GM19193 (cell line): ENCODE measurements around the gene ZSWIM6.

Experiments used
- POLR2A ChIP-seq: IDR thresholded peaks from 4 replicates; pipeline ENCODE4 v1.6.1; 2011; ENCODE audit not compliant: insufficient read depth, insufficient read length; ENCODE audit errors: extremely low read depth

The ZSWIM6 gene

DNA sequence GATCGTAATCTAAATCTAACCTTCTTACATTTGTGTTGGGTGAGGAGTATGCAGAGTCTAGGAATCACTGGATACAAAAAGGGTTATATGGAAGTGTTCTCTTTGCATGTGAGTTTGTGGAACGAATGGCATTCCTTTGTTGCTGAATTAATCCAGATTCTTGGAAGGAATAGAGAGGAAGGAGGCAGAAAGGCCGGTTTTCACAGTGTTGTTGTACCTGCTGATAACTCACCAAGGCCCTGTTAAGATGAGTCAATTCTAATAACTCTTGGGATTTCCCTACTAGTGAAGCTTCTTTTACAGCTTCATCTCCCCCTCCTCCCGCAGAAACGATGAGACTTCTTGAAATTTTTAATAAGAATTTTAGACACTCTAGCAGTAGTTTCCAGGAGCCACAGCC is 84.0 kb downstream of the ZSWIM6 start:
- TF ChIP-seq POLR2A, result no peak

DNA sequence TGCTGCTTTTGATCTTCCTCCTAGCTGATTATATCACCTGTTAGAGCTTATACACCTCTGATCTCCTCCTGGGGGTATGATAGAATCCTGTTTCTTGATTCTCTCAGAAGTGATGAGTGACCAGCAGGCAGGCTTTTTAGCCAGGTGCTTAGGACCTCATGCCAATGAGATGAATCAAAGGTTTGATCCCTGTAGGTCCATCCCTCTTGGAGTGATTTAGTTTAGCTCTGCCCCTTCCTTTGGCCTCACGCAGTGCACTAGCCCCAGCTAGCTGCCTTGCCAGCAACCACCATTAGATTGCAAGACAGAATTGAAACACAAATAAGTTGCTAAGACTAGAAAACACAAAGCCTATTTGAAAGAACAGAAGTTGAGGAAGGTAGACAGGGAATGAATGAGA is 84.4 kb downstream of the ZSWIM6 start:
- TF ChIP-seq POLR2A, result no peak

DNA sequence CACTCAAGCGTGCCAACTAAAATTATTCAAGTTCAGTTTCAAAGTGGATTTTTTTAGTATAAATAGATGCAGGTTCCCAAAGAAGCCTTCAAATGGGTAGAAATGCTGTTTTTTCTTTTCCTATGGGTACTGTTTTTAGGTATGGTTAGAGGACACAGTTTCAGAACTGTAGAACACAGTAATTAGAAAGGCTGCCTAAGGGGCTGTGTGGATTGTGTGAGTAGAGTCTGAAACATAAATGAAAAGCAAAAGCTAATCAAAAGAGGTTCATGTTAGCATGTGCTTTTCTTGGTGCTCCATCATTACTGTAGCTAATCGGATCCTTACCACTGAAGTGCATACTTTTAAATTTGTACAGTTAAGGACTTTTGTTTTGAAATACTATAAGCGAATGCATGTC is 85.3 kb downstream of the ZSWIM6 start:
- TF ChIP-seq POLR2A, result no peak

DNA sequence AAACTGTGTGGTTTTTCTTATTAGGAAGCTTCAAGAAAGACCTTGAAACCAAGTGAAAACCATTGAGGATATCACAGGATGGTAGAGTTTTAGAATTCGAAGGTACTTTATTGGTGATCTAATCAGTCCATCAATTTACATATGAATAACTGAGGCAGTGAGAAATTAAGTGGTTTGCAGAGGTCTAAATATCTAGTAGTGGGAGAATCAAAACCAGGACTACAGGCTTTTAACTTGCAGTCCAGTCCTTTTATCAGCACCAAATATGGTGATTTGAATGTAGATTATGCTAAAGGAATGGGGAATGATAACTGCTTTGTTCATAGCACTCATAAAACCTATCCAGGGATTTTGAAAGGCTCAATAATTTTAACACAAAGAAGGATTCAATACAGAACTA is 85.8 kb downstream of the ZSWIM6 start:
- no peak for TF ChIP-seq POLR2A

DNA sequence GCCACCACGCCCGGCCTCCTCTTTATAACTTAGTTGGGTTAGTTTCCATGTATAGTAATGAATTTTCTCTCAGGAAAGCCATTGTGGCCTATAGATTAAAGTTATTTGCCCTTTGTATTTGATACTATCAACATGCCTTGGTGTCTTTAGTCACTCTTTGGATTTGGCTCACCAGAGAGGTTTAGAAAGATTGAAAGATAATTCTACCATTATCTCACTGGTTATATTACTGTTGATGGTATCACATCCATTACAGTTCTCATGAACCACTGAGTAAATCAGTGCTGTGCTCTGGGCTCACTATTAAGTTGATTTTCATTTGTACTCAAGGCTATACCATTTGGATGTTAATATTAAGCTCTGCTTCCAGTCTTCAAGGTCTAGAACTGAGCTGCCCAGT is 87.0 kb downstream of the ZSWIM6 start:
- no peak for TF ChIP-seq POLR2A

DNA sequence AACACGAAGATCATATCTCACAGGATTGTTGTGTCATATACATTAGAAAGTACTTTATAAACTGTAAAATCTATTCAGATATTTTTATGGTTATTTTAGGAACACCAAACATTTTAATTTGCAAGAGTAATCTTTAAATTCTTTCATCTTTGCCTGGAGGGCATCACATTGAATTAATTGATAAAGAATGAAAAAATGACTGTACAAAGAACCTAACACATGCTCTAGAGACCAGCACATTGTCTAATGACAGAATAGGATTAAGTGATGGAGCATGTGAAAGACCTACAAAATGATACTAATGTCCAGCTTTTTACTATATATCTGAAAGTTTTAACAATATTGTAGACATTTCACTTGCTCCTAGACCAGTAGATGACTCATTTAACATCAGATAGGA is 88.0 kb downstream of the ZSWIM6 start:
- no peak for TF ChIP-seq POLR2A

DNA sequence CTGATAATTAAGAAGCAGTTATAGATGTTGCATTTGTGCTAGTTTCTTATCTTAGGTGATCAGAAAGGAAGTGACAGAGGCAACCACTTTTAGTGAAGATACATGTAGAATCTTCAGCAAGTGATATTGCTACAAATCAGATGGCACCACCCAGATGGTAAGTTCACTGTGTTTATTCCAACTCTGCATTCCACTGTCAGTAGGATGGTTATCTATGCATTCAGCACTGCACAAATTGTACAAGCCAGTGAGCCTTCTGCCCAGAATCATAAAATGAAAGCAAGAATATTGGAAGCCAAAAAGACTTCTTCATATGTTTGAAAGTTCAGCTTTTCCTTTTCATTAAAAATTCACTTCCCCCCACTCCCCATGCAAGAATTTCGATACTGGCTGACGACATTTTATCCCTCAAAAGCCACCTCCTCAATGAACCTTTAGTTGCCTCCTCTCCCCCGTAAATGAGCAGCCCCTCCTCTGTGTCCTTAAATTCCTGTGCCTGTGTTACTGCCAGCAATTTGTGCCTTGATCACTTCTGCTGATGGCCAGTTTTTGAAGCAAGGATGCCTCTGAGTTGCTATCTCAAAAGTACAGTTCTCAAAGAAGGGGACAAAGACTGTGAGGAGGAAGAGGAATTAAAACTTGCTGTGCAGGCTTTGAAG is 91.6 kb downstream of the ZSWIM6 start:
- TF ChIP-seq POLR2A, result no peak

DNA sequence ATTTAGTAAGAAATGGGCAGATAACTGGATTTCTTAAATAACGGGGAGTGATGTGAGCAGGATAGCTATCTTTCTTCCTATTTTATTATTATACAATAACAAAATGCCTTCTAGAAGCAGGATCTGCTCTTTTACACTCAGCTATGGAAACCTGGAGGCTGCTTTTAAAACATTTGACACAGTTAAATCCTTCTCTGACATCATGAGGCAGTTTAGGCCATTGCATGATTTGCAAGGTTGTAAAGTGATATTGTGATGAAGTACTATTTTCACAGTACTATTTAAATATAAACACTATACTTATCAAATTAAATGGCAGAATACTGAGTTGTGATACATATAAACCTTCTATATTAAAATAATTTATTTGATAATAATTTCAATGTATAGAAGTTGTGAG is 93.9 kb downstream of the ZSWIM6 start:
- TF ChIP-seq POLR2A, result no peak

DNA sequence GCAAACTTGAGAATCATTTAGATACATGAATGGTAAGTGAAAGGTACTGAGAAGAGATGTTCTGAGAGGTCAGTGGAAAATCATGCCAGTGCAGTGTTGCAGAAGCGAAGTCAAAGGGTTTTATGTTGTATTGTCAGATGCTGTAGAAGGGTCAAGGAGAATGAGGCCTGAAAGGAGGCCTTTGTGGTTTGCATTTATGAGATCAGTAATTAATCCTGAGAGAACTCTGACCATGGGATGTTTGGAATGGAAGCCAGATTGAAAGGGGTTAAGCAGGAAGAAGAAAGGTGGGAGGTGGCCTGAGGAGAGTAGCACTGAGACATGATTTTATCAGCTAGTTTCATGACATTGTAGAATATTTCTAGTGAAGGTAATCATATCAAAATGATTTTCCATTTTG is 97.8 kb downstream of the ZSWIM6 start:
- TF ChIP-seq POLR2A, result no peak

DNA sequence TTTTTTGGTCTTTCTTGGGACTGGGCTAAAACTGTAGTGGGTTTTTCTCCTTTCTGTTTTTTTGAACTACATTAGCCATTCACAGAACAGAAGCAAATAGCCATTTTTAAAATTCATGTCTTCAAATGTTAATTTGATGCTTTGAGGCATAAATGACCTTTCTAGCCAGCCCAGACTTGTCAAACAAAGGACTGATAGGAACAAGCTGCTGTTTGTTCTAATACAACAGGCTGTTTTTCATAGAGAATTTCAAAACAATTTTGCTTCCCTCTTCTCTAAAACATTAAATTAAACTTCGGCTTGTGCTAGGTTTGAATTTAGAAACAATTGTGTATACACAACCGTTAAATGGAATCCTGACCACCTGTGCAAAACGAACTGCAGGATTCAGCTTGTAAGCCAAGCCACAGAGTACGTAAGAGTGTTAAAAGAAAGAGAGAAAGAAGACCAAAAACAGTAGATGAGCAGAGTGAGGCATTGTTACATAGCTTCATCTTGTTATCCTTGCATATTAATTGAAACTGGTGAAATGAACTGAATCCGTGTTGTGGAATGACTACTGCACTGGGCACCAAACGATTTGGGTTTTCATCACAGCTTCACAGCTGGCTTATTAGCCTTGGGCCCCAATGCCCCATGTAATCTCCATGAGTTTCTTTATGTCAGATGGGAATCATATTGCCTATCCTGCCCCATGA is 100.0 kb downstream of the ZSWIM6 start:
- no peak for TF ChIP-seq POLR2A

DNA sequence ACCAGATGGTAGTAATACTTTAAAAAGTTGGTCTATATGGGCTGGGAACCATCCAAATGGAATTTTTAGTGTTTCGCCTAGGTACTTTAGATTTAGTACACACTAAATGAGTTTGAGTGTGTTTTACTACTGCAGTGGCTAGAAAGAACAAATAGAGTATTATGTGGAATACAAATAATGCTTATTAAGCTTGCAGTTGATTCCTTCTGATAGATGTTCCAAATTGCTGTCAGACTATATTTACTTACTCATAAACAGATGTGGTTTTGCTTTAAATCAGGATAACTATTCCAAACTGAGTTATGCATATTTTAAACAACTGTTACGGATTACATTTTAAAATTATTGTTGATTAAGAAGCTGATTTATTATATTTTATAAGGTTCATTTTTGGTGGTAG is 103.3 kb downstream of the ZSWIM6 start:
- TF ChIP-seq POLR2A, result no peak

DNA sequence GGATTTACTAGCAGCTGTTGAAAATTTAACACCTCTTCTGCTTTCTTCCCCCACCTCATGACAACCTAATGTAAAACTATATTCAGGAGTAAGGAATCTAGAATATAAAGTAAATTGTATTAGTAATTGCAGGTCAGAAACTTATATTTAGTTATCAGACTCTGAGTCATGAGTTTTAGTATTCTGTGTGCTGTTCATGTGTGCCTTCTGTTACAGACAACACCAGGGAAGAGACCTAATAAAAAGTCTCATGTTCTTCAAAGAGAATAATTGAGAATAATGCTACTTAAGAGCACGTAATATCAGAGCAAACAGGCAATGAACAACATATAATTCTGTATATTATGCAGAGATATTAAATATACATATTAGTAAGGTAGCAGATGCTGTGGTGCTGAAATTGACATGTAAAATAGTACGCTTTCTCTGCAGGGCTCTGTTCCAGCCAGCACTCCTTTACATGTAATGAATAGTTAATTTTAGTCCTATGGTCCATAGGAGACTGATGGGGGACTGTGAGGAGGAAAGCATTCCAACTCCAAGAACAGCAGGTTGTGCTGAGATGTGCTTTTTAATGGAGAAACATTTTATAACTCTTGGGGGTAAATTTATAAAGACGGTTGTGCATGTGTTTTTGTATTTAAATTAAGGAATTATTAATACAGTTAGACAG is 106.4 kb downstream of the ZSWIM6 start:
- no peak for TF ChIP-seq POLR2A

DNA sequence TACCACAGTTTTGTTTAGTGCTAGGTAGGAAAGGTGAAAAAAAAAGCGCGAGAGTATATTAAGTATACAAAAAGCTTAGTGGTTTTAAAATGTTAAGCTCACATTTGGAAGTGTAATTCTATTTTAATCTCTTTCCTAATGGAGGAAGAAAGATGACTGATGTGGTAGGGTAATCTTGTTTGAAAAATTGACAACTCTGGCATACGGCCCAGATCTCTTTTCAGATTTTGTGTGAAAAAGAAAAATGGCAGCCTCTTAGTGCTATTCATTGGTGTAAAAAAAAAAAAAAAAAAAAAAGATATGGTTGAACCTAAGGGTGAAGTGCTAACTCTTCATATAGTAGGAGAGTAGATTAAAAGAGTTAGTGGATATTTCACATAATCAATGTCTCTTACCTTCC is 108.0 kb downstream of the ZSWIM6 start:
- no peak for TF ChIP-seq POLR2A

DNA sequence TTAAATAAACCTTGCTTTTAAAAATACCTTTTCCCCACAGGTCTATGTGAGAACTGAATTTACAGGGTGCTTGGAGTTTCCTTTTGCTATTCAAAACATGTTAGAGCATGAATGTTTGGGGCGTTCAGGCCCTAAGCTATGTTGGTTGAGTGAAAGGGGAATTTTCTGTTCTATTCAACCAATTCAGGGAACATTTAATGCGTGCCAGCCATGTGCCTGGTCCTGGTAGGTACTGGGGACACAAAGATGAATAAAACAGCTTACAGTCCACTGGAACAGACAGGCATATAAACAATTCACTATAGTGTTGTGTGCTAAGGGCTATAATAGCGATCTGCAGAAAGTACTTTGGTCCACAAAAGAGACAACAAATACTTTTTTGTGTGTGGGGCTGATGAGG is 108.5 kb downstream of the ZSWIM6 start:
- no peak for TF ChIP-seq POLR2A

DNA sequence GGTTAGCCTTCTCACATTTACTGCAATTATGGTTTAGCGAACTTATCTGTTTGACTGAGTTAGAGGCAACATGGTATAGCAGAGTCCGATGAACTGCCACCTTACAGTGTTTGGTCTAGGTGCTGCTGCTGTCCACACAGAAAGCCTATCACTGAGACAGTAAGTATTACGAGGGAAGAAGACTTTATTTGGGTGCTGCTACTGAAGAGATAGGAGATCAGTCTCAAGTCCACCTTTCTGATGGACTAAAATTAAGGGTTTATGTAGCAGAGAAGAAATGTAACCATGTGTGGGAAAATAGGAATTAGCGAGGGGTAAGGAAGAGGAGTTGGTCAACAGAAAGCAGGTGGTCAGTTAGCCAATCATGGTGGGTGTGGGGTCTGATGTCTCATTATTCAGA is 109.7 kb downstream of the ZSWIM6 start:
- TF ChIP-seq POLR2A, result no peak
